HG02852 (cell line): ENCODE data around the gene CACNG1.
A peak's percentile ranks its signal among the peaks of the same experiment; 100 is the strongest.
"Not testable (repeated sequence)": the region's sequence is repeated elsewhere in the genome, so short reads cannot be mapped to it uniquely, and the experiment has no call there.

Experiments used
- ATAC-seq: cut with Tn5 transposase; IDR thresholded peaks from one replicate; pipeline ENCODE4 v1.9.1; 2021; ENCODE audit warnings: mild to moderate bottlenecking, moderate library complexity; ENCODE audit not compliant: unreplicated experiment

CACNG1 gene

GRCh38 chr17:67024736-67025135 lies 19.6 kb upstream of the CACNG1 start:
- no peak for ATAC-seq

GRCh38 chr17:67025216-67025792 lies 19.1 kb upstream of the CACNG1 start:
- ATAC-seq: no peak

- ATAC-seq: no peak
Measured at GRCh38 chr17:67026341-67026740, 18.0 kb upstream of the CACNG1 start.

- no peak for ATAC-seq
Measured at GRCh38 chr17:67027031-67027628, 17.2 kb upstream of the CACNG1 start.

DNA sequence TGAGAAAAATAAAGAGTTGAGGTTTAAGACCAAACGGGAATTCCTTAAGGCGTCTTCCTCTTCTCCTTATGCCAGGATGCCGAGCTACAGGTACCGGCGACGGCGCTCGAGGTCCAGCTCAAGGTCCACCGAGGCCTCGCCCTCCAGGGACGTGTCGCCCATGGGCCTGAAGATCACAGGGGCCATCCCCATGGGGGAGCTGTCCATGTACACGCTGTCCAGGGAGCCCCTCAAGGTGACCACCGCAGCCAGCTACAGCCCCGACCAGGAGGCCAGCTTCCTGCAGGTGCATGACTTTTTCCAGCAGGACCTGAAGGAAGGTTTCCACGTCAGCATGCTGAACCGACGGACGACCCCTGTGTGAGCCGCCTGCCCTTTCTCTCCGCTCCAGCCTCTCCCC lies 13.7 kb upstream of the CACNG1 start:
- ATAC-seq: no peak

- no peak for ATAC-seq
Measured at GRCh38 chr17:67032382-67032781, 12.0 kb upstream of the CACNG1 start.

DNA sequence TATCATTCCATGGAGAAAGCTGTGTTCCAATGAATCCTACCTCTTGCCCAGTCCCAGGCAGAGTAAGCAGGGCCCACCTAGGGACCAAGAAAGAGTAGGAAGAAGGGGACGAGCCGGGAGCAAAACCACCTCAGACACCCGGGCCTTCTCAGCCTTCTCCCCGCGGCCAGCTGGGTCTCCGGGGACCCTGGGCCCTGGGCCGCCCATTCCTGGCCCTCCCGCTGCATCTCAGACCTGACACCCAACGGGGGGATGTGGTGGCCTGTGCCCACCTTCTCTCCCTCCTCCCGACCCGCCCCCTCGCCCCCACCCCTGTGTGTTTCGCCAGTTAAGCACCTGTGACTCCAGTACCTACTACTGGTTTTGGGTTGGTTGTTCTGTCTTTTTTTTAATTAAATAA lies 11.4 kb upstream of the CACNG1 start:
- no peak for ATAC-seq

DNA sequence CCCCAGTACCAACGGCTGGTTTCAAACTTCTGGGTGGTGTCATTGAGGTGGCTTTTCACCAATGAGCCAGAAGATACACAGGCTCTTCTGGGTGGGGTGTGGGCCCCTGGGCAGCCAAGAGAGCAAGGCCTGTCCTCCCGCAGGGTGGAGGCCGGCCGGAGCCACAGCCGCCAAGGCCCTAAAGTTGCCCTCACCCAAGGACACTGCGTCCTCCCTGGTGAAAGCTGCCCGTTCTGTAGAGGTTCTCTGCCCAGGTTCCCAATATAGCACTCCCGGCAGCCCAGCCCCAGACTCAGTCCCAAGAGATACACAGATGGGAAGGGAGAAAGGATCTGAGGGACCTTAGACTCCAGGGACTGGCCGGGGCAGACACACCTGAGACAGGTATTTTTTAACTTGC lies 10.7 kb upstream of the CACNG1 start:
- ATAC-seq: no peak

GRCh38 chr17:67035131-67036083 lies 8.9 kb upstream of the CACNG1 start:
- peak; percentile 89 for ATAC-seq

- no peak for ATAC-seq
Measured at GRCh38 chr17:67038861-67039365, 5.4 kb upstream of the CACNG1 start.

- no peak for ATAC-seq
Measured at GRCh38 chr17:67040652-67041051, 3.7 kb upstream of the CACNG1 start.

- ATAC-seq: not testable (repeated sequence)
Measured at GRCh38 chr17:67041119-67041518, 3.2 kb upstream of the CACNG1 start.

DNA sequence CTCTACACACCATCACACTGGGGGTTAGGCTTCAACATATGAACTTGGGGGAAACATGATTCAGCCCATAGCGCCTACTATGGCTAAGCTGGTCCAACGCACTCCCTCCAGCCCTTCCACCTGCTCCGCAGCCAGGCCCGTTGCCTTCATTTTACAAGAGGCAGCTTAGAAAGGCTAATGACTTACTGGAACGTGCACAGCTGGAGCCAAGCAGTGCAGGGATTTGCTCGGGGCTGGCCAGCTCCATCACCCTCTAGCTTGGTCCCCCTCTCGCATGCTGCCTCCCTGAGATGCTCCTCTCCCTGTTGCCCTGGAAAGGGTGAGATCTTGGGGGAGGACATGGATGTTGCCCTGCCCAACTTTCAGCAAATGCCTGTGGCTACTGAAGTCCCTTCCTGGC lies 2.8 kb upstream of the CACNG1 start:
- no peak for ATAC-seq

GRCh38 chr17:67041941-67042899 lies 2.1 kb upstream of the CACNG1 start:
- ATAC-seq: no peak

DNA sequence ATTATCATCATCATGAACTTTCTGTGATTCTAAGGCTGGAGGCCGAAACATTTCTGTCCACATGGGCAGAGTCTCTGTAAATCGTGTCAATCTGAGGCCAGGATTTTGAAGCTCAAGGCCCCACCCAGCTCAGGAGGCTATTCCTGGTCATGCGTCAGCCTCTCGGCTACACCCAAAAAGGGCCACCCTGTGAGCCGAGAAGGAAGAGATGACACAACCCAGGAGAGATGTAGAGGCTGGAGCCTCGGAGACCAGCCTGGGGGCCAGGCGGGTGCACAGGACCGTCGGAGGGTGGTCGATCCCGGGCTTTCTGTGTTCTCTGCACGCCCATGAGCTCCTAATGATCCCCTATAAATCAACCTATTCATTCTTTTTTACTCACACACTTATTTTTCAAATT lies 1.1 kb upstream of the CACNG1 start:
- no peak for ATAC-seq

GRCh38 chr17:67044940-67045339 lies 586 bp downstream of the CACNG1 start:
- no peak for ATAC-seq

DNA sequence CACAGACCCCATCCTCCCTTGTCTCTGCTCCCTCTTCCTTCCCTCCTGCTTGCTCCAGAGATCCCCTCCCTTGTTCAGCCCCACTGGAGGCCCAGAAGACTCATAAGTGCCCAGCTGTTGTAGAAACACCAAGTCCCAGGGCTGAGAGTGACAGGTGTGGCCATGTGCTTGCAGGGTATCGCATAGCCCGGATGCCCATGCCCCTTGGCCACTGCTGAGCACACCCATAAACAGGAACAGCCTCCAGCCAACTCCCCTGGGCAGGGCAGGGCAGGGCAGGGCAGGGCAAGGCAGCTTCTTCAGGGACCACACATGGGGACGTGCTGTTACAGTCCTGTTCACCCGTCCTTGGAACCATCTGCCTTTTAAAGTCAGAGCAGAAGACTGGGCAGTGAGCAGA lies 2.0 kb downstream of the CACNG1 start:
- no peak for ATAC-seq

GRCh38 chr17:67047382-67047781 lies 3.0 kb downstream of the CACNG1 start:
- no peak for ATAC-seq

- no peak for ATAC-seq
Measured at GRCh38 chr17:67049025-67049739, 4.8 kb downstream of the CACNG1 start.

GRCh38 chr17:67050066-67050465 lies 5.7 kb downstream of the CACNG1 start:
- no peak for ATAC-seq
